Measurements from ENCODE around the gene MAT2B.
"Not testable (repeated sequence)": the region's sequence is repeated elsewhere in the genome, so short reads cannot be mapped to it uniquely, and the experiment has no call there.

The MAT2B gene

GRCh38 chr5:163504079-163504931 is 1.1 kb upstream of the MAT2B start:
- DNase-seq, result peak; percentile 36

- DNase-seq, result no peak
These were observed 411 bp upstream of the MAT2B start for GRCh38 chr5:163505049-163505367.

DNA sequence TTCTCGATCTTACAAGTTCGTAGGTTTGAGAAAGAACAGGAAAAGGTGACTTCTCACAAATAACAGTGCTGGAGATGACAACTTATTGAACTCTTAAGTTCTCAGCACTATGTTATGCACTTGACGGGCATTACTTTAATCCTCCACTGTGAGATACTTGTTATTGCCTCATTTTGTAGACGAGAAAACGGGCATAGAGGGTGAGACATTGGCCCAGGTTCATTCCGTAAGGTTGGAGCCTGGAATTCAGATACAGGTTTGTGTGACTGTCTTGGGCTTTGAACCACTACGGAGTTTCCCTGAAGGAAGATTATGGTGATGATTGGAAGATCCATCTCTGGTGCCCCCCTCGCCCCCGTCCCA is 657 bp downstream of the MAT2B start:
- no peak for DNase-seq

- no peak for DNase-seq
These were observed 1.3 kb downstream of the MAT2B start for GRCh38 chr5:163506726-163507125.

- no peak for DNase-seq
These were observed 3.3 kb downstream of the MAT2B start for GRCh38 chr5:163508753-163509152.

DNA sequence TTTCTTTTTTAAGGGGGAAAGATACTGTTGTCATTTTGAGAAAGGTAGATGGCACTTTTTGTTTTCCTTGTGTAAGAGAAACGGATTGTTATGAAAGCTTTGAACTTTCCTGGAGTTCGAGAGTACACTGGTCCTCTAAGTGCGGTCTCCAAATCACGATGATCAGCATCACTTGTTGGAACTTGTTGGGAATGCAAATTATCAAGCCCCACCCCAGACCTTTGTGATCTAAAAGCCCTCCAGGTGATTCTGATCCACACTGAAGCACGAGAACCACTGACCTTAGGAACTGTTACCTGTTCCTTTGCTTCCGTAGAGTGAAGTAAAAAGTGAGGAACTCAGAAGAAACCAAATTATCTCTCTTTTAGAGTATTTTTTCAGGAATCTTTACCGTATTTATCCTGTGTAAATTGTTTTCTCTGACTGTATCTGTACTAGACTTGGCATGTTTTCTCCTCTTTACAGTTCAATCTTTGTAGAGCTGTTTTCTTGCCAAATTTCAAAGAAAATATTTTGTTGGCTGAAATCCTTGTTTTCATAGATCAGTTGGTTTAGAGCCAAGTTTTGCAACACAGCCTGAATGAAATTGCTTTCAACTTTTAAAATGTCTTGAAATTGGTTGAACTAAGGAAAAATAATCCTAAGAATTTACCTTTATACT is 4.0 kb downstream of the MAT2B start:
- DNase-seq, result no peak

GRCh38 chr5:163512526-163512925 is 7.1 kb downstream of the MAT2B start:
- DNase-seq, result no peak

DNA sequence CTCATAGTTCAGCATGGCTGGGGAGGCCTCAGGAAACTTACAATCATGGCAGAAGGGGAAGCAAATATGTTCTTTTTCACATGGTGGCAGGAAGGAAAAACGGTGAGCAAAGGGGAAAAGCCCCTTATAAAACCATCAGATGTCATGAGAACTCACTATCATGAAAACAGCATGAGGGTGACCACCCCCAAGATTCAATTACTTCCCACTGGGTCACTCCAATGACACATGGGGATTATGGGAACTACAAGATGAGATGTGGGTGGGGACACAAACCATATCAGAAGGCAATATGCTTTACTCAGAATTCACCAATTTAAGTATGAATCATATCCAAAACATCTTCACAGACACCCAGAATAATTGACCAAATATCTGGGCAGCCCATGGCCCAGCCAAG is 19.7 kb downstream of the MAT2B start:
- DNase-seq, result no peak

GRCh38 chr5:163529698-163530097 is 24.3 kb downstream of the MAT2B start:
- DNase-seq, result no peak

- no peak for DNase-seq
These were observed 25.9 kb downstream of the MAT2B start for GRCh38 chr5:163531272-163531671.

GRCh38 chr5:163532171-163533084 is 27.0 kb downstream of the MAT2B start:
- no peak for DNase-seq

- no peak for DNase-seq
These were observed 27.8 kb downstream of the MAT2B start for GRCh38 chr5:163533223-163533622.

DNA sequence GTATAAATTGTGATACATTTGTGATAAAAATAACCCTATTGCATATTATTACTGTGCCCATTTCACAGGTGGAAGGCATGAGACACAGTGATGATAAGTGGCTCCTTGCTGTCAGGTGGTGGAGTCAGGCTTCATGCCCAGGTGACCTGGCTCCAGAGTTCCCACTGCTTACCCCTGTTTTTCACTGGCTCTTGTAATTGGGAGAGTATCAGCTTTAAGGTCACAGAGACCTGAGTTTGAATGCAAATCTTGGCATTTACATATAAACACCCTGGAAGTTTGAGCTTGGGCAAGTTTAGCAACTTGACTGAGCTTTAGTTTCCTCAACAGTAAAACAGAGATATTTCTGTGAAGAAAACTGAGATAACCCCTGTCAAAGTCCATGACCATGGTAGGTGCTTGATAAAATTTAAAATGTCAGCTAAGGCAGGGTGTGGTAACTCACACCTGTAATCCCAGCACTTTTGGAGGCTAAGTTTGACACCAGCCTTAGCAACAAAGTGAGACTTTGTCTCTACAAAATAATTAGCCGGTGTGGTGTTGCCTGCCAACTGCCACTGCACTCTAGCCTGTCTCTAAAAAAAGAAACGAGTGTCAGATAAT is 29.2 kb downstream of the MAT2B start:
- no peak for DNase-seq

DNA sequence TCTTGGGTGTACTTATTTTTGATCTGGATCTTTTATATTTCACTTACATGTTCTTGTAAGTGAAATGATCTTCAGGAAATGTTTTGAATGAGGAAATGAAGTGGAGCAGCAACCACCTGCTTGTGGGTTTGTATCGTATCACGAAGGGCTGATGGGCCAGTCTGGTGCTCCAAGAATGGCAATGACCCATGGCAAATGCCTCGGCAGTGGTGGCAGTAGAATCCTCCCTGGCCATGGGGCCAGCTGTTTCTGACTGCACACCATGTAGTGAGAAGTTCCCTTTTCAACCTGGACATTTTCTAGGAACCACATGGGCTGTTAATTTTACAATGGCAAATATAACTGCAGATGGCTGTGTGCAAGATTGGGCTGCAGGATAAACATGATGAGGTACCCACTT is 29.9 kb downstream of the MAT2B start:
- DNase-seq, result no peak

DNA sequence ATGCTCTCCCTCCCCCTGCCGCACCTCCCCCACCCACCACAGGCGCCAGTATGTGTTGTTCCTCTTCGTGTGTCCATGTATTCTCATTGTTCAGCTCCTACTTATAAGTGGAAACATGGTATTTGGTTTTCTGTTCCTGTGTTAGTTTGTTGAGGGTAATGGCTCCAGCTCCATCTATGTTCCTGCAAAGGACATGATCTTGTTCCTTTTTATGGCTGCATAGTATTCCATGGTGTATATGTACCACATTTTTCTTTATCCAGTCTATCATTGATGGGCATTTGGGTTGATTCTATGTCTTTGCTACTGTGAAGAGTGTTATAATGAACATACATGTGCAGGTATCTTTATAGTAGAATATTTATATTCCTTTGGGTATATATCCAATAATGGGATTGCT is 31.0 kb downstream of the MAT2B start:
- not testable (repeated sequence) for DNase-seq

DNA sequence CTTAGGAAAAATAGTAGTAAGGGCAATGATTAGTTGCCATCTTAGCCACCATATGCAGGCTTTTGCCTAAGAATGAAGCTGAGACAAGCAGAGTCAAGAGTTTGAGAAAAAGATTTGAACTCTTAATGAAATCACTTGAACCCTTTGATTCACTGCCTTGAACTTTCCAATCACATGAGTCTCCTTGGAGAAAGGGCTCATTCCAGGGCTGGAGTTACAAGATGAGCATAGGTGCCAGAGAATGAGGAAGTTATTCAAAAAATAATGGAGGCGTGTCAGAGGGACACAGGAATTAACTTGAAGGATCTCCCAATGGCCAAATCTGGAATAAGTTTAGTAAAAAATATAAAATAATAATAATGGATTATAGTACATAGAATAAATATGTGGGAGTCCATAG is 35.3 kb downstream of the MAT2B start:
- no peak for DNase-seq

DNA sequence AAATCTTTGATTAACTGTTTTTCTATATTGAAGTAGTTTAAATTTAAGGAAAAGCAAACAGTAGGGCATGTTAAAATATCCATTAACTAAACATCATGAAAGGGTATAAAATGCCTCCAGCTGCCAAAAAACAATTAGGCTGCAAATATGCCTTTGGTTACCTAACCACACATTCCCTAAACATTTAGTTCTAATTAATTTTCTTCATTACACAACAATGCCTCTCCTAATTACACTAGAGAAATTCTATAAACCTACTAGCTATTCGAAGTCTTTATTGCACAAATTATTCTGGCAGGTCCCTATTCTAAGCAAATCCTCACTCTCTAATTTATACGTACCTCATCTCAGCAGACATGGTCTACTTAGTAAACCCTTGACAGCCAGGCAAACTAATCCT is 37.4 kb downstream of the MAT2B start:
- DNase-seq, result no peak

- DNase-seq, result no peak
These were observed 38.6 kb downstream of the MAT2B start for GRCh38 chr5:163544041-163544440.

DNA sequence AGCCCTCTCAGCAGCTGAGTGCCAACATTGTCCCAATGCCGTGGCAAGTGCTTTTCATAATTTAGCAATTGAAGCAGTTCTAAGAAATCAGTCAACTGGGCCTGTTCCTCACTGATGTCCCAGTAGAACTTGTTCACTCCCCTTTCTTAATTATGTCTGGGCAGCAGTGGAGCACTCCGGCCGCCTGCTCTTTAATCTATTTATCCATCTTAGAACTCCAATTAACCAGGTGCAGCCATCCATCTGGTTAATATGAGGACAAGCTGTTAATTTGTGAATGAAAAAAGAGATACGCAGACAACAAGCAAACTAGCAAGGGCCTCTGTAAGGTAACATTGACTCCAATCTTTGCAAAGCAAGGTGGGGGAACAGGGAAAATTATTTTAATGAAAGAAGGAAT is 39.4 kb downstream of the MAT2B start:
- DNase-seq, result no peak

GRCh38 chr5:163548649-163549048 is 43.2 kb downstream of the MAT2B start:
- no peak for DNase-seq

DNA sequence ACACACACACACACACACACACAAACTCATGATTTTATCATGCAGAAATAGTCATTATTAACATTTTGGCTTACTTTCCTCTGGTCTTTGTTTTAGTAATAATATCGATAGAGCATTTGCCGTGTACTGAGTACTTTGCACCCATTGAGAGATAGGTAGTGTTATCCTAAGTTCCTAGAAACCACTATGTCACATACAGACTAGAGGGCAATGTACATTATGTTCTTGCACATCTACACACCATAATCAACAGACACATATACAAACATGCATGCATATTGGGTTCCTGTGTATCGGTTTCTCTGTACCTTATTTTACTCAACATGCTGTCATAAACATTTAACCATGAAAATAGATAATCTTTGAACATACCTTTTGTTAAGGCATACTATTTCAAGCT is 45.7 kb downstream of the MAT2B start:
- DNase-seq, result no peak

GRCh38 chr5:163552536-163552935 is 47.1 kb downstream of the MAT2B start:
- DNase-seq, result no peak

DNA sequence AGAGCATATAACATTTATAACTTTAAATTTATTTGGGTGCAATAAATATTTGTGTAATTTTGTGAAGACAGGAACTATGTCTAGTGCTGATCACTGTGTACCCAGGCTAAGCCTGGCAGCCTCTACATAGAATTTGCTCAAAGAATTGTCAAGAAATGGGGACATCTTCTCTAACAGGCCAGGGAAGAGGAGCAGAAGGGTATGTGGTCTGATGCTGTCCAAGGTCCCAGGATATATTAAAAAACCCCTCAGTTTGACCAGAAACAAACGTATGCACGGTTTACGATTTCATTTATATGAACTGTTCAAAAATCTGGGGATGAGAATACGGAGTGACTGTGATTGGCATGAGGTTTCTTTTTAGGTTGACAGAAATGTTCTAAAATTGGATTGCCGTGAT is 55.9 kb downstream of the MAT2B start:
- no peak for DNase-seq
